Fibroblast of skin of scalp (primary cell): ENCODE results near the gene GID8.
A peak's percentile ranks its signal among the peaks of the same experiment; 100 is the strongest.

Experiments
- DNase-seq: peaks from one replicate; pipeline ENCODE4 v3.0.0-alpha.2; 2013

The GID8 gene

DNA sequence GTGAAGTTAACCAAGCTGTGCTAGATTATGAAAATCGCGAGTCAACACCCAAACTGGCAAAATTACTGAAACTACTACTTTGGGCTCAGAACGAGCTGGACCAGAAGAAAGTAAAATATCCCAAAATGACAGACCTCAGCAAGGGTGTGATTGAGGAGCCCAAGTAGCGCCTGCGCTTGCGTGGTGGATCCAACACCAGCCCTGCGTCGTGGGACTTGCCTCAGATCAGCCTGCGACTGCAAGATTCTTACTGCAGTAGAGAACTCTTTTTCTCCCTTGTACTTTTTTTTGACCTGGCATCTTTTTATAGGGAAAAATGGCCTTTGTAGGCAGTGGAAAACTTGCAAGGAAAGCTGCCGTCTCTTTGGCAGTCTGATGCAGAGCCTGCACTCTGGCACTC lies 6.8 kb downstream of the GID8 start:
- DNase-seq, result no peak

DNA sequence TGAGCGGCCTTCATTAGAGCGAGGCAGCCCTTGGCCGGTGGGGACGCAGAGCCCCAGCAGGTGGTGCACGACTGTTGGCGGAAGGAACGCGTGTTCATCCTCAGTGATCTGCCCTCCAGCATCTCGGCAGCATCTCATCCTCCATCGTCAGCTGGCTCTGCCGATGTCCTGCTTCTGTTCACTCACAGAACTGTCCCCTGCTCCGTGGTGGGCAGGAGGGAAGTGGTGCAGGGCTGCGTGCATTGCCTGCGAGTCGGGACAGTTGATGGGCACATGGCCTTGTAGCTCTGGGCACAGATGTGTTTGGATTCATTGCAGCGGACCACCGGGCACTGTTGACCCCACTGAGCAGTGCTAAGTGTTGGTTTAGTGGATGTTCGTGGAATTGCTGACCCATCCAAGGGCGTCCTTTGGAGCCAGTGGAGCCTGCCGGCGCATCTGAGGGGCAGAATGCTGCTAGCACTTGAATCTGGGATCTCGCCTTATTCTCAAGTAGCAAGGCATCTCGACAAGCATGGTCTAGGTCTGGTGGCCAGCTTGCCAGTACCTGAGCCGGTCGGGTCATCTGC lies 7.9 kb downstream of the GID8 start:
- no peak for DNase-seq

DNA sequence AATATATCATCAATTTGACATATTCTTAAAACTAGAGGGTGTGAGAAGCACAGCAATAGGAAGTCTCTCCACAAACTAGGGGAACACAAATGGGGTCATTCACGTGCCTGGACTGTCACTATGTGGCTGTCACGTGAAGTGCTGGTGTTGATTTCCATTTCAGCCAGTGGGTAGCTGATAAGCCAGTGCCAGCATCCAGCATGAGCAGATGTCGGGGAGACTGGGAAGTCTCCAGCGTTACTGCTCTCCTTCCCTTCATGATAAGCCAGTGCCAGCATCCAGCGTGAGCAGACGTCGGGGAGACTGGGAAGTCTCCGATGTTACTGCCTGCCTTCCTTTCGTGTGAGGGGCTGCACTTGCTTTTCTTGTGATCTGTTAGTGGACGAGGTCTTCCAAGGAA lies 9.0 kb downstream of the GID8 start:
- no peak for DNase-seq

DNA sequence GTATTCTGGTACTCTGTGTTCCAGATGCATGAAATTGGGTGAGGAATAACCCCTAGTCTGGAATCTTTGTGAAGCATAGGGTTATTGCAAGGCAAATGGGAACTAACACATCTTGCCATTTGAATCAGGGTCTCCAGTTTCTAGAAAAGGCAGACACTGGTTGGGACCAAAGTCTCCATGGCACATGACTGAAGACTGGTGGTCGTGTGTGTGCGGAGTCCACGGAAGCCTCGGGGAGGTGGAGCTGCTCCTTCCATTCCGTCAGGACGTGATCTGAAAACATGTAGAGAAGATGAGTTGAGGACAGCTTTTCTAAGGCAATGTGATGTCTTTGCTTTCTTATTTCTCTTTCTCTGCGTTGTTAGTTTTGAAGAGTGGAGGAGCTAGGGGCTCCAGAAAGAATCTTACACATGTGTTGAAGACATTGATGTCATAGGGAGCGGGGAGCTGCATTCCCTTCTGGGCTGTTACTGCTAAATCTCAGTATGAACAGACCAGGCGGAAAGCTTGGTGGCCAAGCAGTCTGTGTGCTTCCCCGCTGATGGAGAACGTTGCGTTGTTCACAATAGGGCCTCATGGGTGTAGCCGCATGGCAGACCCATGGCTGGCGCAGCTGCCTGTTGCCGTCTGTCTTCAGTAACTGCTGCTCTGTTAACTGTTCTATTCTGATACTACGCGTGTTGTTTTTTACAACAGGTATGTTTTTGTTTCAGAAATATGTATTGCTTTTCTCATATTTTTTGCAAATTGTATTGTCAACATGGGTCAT lies 9.8 kb downstream of the GID8 start:
- DNase-seq, result no peak

DNA sequence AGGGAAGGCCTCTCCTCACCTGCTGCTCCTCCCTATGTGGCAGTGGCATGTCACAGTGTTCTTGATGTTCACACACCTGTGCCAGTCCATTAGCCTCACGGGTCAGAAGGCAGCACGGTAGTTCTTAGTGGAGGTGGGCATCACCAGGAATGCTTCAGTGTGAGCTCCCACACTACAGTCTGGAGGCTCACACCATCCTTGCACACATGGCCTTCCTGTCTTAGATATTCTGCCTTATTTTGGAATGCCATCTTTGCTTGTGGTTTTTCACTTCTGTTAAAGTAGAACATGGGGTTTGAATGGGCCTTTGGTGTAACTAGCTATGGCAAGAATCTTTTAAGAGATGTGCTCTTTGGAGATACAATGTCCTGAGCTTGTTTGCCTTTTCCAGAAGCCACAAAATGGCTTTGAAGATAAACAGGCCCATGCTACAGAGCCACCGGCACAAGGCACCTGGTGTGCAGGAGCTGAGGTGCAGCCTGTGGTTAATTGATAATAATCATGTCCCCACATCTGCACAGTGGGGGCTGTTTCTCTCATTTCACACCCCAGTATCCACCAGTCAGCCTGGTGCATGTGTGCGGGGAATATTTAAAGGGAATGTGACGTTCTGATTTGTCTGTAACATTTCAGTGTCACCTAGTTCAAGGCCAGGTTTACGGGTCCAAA lies 11.3 kb downstream of the GID8 start:
- no peak for DNase-seq

DNA sequence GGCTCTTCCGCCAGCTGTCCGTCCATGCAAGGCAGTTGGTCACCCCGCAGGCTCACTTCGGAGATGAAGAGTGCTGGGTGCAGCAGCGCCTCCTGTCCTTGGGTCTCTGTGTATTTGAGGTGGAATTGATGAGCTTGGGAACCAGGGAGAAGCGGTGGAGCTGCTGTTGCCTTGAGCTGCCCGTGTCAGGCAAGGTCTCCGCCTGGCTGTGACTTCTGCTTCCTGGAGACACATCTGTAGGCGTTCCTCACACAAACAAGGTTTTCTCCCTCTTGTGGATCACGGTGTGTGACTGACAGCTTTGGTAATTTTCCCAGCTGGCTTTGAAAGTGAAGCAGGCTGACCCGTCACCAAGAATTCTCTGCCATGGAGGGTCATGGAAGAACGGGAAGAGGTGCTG lies 12.0 kb downstream of the GID8 start:
- DNase-seq, result no peak

DNA sequence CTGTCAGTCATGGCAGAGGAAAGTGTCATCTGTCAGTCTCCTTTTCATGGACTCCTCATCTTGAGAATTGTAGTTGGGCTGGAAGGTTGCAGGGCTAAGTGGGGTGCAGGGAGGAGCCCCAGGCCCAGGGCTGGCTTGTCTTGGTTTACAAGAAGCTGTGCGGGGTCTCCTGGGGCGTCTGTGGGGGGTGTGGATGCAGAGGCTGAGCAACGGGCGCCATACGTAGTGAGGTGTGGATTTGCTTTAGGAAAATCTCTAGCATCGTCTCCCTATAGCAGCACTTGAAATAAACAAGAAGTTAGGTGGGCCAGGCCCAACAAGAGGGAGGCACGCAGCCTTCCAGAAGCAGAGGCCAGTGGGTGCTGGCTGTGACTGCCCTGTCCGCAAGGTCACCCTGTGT lies 12.8 kb downstream of the GID8 start:
- no peak for DNase-seq

DNA sequence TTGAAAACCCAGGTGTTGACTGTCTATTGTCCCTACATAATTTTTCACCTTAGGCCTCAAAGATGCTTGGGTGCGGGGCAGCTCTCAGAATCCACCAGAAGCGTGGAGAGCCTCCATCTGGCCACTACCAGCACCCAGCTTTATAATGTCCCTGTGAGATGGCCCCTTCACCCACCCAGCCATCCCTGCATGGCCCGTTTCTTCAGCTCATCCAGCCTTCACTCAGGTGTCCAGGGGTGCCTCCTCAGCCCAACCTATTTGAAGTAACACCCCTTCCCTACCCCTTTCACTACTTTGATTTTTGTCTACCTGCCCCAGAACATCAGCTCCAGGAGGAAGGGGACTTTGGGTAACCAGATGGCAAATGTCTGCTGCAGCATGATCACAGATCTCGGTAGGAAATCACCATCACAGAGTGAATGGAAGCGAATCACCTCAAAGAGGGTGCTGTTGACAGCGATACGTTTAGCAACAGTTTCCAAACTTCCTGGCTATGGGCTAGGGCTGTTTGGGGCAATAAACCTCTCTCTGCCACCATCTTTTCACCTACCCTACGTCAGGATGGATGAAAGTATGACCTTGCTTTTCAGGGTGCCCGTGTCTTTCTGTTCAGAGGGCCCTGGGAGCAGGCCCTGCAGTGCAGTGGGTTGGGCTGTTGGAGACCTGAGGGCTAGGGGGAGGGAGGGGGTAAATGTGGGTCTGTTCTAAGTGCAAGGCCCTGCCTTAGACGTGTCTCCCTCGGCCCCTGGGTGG lies 13.4 kb downstream of the GID8 start:
- no peak for DNase-seq

DNA sequence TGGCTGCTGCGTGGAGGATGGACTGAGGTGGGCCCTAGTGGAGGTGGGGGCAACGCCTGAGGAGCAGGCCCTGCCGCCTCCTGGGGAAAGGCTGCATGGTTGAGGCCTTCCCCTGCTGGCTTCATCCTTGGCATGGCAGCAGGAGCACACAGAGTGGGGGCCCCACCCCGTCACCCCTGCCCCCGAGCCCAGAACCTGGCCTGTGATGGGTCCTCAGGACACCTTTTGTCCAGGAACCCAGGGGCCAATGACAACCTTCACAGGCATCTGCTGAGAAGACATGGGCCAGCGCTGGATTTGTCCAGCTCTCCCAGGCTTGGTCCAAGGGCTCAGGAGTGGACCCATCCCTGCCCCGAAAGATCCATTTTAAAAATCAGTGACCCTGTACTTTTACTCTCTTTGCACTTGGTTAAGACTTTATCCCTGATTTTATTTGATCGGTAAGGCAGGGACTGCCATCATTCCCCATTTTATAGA lies 14.0 kb downstream of the GID8 start:
- DNase-seq, result no peak

DNA sequence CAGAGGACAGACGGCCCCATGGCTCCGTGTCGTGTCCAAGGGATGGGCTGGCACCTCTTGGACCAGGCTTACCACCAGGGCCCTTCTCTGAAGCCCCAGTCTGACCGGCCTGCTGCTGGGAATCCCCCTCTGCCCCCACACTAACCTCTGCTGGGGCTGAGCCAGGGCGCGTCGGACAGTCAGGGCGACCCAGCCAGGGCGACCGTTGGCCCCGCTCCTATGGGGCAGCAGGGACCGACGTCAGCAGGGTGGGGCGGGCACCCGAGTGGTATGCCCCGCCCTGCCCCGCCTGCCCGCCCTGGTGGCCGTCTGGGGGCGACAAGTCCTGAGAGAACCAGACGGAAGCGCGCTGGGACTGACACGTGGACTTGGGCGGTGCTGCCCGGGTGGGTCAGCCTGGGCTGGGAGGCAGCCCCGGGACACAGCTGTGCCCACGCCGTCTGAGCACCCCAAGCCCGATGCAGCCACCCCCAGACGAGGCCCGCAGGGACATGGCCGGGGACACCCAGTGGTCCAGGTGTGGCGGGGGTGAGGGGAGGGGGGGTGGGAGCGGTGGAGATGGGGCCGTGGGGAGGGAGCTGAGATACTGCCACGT lies 14.5 kb downstream of the GID8 start, which contains the start of gene SLC17A9:
TSS of gene SLC17A9 (plus strand) at position 337 of the 595 bp plus-strand sequence. CDS start at position 459, 122 bp downstream.
- DNase-seq, result peak; percentile 61

DNA sequence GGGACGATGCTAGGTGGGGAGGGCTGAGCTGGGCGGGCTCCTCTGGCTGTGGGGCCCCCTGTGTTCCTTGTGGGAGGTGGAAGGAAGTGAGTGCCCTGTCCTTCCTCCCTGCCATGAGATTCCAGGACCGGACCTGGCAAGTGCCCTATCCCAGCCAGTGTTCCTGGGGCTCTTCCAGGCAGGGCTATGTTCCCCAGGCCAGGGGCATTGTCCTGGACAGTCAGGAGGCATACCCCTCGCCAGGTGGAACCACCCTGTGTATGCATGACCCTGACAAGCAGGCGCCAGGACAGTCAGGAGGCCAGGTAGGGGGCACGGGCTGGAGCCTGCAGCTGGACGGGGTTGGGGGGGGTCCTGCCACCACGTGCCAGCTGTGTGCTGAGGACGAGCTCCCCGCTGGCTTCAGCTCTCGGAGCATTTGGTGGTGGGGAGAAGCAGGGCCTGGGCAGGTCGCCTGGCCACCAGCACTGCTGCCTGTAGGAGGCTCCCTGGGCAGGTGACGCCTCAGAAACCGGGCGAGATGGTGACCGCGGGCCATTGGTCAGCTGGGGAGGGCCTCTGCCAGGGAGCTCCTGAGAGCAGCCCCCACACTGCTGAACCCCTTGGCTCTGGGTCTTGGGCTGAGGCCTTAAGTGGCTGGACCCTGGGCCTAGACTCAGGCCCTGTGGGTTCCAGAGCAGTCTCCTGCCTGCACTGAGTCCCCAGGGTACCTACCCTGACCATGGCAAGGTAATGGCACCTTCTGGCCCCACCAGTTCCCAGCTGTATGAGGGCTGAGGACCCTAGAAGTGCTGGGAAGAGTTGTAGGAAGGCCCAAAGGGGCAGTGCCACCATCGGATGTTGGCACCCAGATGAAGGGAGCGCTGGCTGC lies 15.3 kb downstream of the GID8 start:
- no peak for DNase-seq

DNA sequence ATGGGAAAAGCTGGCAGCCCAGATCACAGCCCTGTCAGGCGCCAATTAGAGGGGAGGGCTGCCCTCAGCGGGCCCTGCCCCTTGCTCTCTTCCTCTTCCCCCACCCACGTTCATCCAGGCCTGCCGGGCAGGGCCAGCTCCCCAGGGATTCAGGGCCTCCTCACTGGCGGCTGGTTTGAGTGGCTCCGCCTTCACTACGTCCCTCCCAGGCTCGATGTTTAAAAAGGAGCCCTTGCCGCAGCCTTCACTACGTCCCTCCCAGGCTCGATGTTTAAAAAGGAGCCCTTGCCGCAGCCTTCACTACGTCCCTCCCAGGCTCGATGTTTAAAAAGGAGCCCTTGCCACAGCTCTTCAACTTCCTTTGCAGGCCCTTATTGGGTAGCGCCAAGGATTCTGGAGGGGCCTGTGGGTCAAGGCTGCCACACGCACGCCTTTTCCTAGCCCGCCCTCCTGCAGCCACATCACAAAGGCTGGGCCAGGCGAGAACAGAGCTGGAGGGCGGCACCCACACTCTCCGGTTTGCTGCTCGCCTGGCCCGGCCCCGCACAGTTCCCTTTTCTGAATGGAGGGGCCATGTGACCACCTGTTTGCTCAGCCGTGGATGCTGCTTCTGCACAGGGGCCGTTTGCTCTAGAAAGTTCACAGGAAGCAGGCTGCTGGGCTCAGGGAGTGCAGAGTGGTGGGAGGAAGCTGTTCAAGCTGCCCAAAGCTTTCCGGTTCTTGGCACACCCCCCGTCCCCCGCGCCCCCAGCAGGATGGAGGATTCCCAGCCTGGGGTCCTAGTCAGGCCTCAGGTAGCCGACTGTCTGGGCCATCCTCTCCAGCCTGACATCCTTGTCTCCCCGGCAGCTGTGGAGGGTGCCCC lies 16.1 kb downstream of the GID8 start:
- peak; percentile 69 for DNase-seq

DNA sequence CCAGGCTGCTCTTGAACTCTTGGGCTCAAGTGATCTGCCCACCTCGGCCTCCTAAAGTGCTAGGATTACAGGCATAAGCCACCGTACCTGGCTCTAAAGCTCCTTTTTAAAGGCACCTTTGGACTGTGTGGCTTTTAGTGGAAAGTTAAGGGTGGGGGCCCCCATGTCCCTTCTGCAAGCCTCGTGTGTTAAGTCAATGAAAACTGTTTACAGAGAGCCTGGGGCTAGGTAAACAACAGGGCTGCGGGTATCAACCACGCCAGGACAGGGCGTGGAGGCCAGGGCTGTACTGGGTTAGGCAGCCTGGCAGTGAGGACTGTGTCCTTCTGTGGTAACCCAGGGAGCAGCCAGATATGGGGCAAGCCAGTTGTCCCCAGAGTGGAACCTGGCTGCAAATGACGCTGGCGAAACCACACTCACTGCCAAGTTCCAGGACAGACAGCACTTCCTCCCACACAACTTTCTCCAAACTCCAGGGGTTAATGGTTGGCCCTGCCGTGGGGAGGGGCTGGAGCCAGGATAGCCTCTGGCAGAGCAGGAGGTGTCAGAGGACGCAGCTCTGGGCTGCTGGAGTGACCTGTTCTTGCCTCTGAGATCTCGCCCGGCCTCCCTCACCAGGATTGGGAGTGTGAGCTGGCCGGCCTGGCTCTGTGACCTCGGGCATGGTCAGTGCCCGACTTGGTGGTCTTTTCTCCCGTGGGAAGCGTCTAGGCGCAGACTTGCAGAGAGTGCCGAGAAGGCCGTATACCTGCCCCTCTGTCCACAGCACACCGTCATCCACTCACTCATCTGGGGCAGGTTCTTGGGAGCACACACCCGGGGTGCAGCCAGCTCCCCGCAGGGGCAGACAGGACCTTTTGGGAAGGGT lies 17.8 kb downstream of the GID8 start:
- no peak for DNase-seq

DNA sequence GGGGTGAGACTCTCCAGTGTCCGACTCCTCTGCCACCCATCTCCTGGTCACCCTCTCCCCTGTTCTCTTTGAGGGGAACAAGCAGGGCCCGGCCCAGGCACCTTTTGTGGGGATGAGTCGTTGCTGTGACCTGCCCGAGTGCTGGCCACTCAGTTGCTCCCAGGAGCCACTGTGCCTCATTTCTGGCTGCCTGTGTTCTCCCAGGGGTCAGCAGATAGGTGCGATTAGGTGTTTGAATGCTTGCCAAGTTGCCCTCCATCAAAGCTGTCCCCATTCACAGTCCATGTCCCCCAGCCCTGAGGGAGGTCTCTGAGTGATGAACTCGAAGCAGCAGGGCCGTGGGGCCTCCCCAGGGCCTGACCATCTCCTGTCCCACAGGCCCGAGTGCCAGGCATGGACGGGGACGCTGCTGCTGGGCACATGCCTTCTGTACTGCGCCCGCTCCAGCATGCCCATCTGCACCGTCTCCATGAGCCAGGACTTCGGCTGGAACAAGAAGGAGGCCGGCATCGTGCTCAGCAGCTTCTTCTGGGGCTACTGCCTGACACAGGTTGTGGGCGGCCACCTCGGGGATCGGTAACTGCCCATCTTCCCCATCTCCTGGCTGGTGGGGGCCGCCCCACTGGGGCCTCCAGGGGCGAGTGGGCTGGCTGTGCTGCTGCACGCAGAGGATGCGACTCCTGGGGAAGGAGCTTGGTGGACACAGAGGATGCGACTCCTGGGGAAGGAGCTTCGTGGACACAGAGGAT lies 18.6 kb downstream of the GID8 start:
- no peak for DNase-seq

DNA sequence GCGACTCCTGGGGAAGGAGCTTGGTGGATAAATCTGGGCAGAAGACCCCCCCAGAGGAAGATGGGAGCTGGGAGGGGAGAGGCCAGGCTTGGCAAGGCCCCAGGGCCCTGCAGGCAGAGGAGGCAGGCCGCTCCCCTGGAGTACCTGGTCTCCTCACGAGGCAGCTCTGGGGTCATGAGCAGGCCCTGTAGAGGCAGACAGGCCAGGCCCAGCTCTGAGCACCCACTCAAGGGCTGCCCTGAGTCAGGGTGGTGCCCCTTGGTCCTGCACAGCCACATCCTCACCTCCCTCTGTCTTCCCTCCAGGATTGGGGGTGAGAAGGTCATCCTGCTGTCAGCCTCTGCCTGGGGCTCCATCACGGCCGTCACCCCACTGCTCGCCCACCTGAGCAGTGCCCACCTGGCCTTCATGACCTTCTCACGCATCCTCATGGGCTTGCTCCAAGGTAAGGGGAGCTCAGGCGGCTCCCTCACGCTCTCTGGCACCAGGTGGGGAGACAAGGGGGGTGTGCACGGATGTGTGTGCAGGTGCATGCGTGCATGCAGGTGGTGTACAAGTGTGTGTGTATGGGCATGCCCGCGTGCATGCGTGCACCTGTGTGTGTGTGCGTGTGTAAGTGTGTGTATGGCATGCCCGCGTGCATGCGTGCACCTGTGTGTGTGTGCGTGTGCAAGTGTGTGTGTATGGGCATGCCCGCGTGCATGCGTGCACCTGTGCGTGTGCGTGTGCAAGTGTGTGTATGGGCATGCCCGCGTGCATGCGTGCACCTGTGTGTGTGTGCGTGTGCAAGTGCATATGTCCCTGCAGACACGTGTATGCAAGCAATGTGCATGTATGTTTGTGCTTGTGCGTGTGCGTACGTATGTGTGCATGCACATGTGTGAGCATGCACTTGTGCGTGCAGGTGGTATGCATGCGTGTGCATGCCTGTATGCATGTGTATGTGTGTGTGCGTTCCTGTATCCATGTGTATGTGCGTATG lies 19.5 kb downstream of the GID8 start:
- DNase-seq, result no peak

DNA sequence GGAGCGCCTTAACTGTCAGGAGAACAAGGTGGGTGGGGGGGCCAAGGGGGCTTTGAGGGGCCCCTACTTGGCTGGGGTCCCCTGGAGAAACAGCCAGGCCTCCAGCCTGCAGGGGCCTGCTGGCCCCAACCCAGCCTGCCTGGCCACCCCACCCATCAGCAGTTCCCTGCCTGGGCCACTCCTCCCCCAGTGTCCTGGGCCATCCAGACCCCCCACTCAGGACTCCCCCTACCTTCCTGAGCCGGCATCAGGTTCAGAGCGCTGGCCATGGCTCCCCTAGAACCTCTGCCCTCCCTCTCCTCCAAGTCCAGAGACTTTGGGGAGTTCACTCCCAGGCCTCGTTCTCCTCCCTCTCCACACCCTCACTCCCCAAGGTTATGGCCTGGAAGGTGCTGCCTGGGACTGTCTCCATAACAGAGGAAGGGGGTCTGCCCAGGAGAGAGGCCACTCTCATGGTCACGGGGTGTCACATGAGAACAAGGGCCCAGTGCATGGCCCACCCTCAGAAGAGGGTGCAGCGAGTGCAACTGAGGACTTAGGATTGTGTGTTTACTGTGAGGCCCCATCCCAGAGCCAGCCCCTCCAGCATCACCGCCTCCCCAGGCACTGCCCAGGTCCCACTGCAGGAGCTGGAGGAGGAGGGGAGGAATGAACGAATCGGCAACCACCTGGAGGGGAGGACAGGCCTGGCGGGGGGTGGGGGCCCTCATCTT lies 20.6 kb downstream of the GID8 start:
- DNase-seq, result no peak
